ENCODE results near the gene YWHAH. TPM values are rescaled to one million over a fixed set of nuclear protein-coding genes. Genes with fewer than 3 reads are reported as not detected.

YWHAH gene
- polyA plus RNA-seq (ENCODE audit: insufficient read length): 92.0 TPM

- DNase-seq: peak; percentile 98
These were observed at the start of gene YWHAH for GRCh38 chr22:31943978-31944699. Gene YWHAH (plus strand): TSS chr22:31944535. CDS start chr22:31944734, 199 bp downstream.

DNA sequence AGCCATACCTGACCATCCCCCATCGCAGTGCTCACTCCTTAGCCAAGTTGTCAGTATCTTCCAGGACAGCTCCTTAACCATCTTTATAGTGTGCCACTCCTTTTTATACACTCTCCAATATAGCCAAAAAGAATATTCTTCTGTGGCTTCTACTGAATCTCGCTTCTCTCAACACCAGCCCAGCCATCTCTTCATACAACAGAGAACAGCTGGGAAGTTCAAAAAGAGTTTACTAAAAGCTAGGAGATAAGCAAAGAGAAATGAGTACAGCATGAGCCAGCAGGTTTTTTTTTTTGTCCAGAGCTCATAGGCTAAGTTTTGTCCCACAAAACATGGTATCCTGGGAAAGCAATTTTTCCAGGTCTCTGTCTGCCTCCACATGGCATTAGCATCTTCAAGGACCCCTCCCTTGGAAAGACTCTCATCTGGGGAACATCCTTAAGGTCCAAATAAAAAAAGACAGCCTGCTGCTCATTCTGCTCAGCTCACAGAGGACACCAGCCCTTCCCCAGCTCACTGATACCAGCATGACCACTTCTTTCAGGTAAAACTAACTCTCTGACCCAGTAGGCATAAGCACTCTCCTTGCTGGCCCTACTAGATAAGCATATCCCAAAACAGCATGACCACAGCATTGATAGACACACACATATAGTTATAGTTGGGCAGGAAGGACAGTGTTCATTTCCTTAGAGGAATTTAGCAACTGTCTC is 48.8 kb upstream of the YWHAH start:
- DNase-seq: no peak

GRCh38 chr22:31896472-31896871 is 47.9 kb upstream of the YWHAH start:
- DNase-seq: no peak

DNA sequence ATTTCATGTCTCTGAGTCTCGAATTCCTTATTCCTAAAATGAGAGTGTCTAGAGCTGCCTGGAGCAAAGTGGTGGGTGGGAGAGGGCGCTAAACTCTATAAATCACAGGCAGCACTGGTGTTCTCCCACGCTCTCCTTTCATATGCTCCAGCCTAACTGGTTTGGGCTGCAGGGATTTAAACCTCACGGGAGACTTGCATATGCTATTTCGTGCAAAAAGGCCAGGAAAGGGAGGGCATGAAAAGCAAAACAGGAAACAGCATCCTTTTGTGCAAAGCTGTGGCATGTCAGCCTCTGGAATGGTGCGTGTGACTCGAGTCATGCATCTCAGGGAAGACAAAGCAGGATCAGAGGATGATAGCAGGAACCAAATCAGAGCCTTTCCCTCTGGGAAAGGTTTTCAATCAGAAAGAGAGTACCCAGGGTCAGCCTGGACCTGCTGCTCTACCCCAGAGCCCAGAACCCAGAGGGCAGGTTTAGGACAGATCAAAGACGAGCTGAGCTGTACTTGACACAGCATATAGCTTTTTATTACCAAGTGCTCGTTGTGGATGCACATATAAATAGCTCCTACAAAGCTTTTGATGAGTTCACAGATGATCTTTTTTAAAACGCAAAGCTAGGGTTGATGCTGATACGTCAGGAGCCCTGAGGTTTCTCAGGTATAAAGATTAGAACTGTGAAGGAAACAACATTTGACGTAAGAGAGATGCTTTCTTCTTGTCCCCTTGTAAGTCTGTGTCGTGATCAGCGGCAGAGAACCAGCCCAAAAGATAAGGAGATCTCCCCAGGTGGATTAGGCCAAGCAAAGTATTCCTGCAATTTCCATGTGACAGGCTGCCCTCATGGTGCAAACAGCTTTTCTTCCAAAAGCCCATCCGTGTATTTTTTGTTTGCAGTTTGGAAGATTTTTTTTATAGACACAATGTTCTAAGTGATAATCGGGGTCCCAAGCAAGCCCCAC is 46.2 kb upstream of the YWHAH start:
- DNase-seq: no peak

- DNase-seq: no peak
These were observed 45.4 kb upstream of the YWHAH start for GRCh38 chr22:31898926-31899325.

GRCh38 chr22:31899669-31900068 is 44.7 kb upstream of the YWHAH start:
- no peak for DNase-seq

DNA sequence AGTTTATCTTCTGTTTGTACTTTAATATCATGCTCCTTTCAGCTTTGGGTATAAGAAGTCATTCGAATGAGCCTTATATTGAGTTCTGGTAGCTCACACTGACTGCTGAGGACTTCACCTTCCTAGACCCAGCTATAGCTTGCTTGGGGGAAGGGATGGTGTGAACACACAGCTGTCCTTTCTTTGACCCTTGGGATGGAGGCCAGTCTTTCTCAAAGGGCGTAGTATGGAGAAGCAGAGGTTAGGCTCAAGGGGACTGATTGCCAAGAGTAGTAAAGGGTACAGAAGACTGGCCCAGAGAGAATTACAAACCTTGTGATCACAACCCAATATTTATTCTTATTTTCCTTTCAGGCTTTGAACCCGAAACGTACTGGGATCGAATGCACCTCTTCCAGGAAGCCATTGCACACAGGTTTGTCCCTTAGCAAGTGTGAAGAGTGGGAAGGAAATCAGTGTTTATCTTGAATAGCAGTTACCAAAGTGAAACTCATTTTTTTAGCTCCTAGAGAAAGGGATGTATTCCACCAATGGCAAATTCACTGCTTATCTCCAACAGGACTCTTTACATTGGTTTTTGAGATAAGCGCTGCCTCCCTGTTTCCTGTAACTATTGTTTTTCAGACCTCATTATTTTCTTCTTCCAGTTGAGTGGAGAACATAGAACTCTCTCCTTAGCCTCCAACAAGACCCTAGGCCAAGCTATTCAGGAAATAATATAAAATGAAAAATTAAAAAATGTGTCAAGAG is 42.8 kb upstream of the YWHAH start:
- no peak for DNase-seq

DNA sequence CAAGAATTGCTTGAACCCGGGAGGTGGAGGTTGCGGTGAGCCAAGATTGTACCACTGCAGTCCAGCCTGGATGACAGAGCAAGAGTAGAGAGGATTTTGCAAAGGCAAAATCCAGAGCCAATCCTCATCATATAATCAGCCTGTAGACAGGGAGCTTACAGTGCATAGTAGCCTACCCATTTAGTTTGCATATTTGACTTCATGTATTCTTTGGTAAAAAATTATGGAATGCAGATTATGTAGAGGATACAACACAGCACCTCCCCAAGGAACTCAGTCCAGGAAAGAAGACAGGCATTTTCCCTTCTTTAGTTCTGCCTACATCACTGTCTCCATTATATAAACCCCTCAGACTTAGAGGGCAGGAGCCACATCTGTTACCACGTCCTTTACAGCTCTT is 39.7 kb upstream of the YWHAH start:
- DNase-seq: no peak

GRCh38 chr22:31905356-31905755 is 39.0 kb upstream of the YWHAH start:
- no peak for DNase-seq

GRCh38 chr22:31906086-31906485 is 38.2 kb upstream of the YWHAH start:
- no peak for DNase-seq

- DNase-seq: no peak
These were observed 37.8 kb upstream of the YWHAH start for GRCh38 chr22:31906569-31906968.

GRCh38 chr22:31909977-31910376 is 34.4 kb upstream of the YWHAH start:
- DNase-seq: no peak

GRCh38 chr22:31911565-31912406 is 32.5 kb upstream of the YWHAH start:
- no peak for DNase-seq

GRCh38 chr22:31912407-31912743 is 32.0 kb upstream of the YWHAH start:
- no peak for DNase-seq

GRCh38 chr22:31915586-31915985 is 28.7 kb upstream of the YWHAH start:
- no peak for DNase-seq

GRCh38 chr22:31917227-31917921 is 27.0 kb upstream of the YWHAH start:
- DNase-seq: no peak

DNA sequence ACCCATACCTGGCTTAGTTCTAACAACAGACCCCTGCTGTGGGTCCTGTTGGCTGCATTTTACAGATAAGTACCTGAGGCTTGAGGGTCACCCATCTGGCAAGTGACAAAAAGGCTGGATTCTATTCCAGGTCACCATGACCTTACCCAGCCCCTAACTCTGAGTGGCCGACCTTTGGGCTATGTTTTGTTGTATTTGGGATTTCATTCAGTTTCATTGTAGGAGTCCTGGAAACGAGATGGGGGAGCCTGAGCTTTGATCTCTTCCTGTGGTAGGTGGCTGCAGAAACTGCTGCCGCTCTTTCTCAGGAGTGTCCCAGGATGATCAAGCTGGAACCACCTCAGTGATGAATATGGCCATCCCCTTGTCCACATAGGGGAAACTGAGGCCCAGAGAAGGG is 24.6 kb upstream of the YWHAH start:
- no peak for DNase-seq

DNA sequence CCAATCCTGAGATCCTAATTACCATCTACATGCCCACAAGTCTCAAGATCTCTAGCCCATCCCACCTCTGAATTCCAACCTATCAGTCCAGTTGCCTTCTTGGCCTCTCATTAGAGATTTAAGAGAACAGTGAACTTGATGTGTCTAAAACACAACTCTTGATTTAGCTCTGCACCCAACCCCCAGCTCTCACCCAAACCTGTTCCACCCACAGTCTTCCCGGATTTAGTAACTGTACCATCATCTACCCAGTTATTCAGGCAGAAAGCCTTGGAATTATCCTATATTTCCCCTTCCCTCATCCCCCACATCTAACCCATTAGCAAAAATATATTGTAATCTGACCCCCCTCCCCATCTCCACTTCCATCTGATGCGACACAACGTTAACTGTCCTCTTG is 24.0 kb upstream of the YWHAH start:
- no peak for DNase-seq

DNA sequence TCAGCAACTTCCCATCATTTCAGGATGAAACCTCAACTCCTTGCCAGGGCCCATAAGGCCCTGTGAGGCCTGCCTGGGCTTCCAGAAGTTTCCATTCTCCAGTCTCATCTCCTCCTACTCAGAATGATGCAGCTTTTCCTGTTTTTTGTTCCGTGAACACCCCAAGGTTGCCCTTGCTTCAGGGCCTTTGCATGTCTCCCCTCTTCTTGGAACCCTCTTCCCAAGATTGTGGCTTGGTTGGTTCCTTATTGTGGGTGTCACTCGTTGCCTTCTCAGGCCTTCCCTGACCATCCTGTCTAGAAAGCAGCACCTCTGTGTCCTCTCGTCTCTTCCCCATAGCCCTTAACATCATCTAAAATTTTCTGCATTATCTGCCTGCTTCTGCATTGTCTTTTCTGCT is 23.2 kb upstream of the YWHAH start:
- no peak for DNase-seq

GRCh38 chr22:31922534-31922933 is 21.8 kb upstream of the YWHAH start:
- no peak for DNase-seq

- no peak for DNase-seq
These were observed 21.2 kb upstream of the YWHAH start for GRCh38 chr22:31923136-31923535.

All from hindlimb muscle (tissue), 1 donor.